Measurements from ENCODE around the gene DNAI2.

Gene DNAI2

DNA sequence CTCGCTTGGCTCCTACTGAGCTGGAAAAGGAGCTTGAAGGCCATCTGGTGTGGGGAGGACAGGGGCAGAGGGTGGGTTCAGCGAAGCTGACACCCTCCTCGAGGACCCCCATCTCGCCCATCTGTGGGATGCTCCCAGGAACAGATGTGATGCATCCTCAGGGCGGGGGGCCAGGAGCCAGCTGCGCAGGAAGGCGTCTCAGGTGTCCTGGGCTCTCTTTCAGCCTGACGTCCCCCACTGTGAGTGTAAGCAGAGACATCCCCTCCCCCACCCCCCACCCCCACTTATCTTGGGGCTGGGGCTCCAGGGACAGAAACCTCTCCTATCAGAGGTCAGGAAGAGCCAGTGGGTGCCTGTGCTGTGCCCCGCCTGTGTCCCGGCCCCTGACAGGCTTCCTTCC, 68.2 kb downstream of the DNAI2 start:
- no peak for DNase-seq

DNA sequence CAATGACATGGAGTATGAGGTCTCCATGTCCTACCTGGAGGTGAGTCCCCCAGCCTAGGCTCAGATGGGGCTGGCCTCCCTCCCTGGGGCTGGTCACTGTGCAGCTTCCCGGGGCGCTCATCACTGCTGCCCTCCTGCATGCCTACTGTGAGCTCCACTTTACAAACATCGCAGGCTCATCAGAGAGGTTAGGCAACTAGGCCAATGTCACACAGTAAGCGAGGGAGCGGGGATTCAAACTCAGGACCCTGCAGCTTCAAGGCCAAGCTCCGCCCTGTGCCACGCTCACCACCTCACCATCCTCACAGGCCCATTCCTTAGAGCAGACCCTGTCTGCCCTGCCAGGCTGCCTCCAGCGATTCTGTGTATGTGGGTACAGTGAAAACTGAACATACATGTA, 69.1 kb downstream of the DNAI2 start:
- DNase-seq = no peak

DNA sequence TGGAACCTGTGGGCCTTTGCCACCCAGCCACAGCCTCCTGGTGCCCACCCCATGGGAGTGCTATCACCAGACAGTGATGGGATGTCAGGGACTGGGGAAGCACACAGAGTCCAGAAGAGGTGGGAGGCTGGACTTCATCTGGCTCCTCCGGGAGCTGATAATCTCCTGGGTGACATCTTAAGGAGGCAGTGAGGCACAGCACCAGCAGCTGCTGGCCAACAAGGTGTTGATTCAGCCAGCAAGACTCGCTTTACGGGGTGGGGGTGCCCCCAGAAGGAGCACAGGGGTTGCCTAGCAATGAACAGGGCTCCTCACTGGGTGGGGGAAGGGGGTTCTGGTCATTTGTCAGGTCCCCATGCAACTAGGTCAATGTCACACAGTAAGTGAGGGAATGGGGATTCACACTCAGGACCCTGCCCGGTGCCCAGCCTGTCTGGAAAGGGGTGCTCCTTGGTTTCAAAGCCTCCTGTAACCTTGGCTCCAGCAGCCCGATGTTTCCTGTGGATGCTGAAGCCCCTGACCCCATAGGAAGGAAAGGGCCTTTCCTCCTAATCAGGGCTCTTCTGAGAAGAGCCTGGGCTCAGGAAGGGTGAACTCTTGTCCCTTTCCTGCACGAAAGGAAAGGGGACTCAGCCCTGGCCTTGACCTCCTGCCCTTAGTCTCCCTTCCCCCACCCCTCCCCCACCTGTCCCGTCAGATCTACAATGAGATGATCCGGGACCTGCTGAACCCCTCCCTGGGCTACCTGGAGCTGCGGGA, 69.7 kb downstream of the DNAI2 start:
- DNase-seq = no peak

DNA sequence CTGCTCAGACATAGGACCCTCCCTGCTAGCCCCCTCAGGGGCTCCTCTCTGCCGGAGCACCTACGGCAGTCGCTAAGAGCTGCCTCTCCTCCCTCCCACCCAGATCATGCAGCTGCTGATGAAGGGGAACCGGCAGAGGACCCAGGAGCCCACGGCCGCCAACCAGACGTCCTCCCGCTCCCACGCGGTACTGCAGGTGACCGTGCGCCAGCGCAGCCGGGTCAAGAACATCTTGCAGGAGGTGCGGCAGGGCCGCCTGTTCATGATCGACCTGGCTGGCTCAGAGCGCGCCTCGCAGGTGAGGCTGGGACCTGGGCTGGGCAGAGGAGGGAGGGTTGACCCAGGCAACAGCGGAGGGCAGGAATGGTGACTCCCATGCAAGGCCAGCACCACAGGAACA, 70.6 kb downstream of the DNAI2 start:
- DNase-seq = no peak

DNA sequence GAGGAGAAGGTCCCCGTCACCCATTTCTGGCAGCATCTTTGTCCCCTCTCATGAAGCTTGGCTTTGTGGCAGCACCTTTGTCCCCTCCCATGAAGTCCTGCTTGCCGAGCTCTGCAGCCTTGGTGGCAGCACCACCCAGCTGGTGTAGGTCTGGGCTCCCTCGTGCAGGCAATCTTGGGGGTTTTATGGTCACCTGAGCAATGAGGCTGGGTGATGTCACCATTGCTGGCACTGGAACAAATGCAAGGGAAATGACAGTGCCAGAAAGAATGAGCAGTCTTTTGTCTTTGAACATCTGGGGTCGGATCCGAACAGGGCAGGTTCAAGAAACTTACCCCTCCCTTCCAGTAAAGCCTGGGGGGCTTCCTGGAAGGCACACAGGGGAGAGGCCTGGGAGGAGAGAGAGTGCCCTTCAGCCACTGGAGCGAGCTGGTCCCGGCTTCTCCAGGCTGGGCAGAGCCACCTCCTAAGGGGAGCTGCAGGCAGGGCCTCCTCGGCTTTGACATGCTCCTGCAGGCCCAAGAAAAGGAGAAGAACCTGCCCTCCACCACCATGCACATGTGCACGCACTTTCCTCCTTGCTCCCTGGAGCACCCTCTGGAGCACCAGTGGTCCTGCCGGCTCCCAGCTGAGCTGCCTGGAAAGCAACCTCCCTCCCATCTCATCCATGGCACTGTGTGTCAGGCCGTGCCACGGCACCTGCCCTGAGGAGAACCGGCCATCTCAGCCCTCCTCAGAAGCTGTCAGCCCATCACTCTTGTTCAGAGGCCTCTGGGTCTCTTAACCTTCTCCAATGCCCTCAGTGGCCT, 71.6 kb downstream of the DNAI2 start:
- no peak for DNase-seq

DNA sequence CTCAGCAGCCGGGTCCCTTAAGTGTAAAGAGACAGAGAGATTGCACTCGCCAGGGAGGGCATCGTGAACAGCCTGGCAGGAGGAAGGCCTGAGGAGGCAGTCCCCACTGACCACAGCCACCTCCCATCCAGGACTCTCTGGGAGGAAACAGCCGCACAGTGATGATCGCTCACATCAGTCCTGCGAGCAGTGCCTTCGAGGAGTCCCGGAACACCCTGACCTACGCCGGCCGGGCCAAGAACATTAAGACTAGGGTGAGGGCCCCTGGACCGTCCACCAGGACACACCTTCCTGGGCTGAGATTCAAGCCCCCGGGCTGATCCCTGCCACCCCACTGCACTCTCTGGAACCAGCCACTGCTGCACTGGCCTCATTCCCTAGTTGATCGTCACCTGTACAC, 73.6 kb downstream of the DNAI2 start:
- DNase-seq = no peak

DNA sequence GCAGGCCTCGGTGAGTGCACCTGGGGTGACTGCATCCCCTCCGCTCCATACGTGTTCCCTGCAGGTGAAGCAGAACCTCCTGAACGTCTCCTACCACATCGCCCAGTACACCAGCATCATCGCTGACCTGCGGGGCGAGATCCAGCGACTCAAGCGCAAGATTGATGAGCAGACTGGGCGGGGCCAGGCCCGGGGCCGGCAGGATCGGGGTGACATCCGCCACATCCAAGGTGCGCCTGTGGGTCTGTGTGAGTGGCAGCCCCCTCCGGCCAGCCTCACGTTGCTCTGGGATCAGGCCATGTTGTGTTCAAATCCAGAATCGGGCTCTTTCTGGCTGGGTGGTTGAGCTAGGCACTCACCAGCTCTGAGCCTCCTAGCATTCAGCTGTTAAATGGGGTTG, 75.1 kb downstream of the DNAI2 start:
- no peak for DNase-seq

DNA sequence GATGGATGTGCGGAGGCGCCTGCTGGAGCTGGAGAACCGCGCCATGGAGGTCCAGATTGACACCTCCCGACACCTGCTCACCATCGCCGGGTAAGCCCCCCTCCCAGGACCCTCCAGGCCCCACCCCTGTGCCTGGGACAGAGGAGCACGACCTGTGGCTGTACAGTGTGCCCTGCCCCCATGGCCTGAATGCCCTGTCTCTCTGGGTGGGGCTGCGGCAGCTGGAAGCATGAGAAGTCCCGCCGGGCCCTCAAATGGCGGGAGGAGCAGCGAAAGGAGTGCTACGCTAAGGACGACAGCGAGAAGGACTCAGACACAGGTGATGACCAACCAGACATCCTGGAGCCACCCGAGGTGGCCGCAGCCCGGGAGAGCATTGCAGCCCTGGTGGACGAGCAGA, 76.5 kb downstream of the DNAI2 start:
- no peak for DNase-seq

DNA sequence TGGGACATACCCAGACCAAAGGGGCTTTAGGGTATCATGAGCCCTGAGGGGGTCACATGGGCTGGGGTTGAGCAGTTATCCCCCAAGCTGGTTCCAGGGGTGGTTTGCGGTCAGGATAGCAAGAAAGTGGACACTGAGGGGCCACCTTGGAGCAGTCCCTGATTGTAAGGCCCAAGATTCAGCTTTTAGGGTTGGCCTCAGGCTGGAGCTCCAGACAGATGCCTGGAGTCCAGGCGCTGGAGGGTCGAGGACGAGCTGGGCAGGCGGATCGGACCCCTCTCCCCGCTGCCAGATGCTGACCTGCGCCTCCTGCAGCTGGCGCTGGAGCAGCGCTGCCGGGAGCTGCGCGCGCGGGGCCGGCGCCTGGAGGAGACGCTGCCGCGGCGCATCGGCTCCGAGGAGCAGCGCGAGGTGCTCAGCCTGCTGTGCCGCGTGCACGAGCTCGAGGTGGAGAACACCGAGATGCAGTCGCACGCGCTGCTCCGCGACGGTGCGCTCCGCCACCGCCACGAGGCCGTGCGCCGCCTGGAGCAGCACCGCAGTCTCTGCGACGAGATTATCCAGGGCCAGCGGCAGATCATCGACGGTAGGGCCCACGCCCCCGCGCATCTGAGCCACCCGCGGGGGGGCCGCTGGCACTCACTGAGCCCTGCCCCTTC, 77.6 kb downstream of the DNAI2 start:
- DNase-seq = no peak

DNA sequence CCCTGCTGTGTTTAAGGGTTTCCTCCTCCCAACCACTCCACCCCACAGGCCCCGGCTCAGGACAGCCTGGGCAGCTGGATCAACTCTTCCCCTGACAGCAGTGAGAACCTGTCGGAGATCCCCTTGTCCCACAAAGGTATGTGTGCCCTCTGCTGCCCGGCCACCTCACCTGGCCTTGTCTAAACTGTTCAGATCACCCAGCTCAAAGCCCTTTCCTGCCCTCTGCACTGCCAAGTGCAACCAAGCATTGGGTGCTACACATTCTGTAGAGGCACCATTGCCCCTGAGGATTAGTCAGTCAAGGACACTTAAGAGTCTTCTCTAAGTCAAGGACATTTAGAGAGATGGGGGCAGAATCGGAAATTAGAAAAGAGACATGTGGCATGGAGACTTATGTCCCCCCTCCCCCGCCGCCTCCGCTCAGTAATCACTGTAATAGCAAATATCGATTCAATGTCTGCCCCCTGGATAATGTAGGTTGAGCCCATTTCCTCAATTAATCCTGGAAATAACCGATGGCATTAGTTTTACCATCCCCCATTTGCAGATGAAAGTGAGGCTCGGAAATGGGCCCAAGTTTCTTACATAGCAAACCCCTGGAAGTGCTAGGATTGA, 79.5 kb downstream of the DNAI2 start:
- DNase-seq = no peak

DNA sequence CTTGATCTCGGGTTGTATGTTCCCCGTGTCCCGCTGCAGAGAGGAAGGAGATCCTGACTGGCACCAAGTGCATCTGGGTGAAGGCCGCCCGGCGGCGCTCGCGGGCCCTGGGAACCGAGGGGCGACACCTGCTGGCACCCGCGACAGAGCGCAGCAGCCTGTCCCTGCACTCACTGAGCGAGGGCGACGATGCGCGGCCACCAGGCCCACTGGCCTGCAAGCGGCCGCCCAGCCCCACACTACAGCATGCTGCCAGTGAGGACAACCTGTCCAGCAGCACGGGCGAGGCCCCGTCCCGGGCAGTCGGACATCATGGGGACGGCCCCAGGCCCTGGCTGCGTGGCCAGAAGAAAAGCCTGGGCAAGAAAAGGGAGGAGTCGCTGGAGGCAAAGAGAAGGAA, 80.1 kb downstream of the DNAI2 start:
- peak; percentile 63 to 74 for DNase-seq

DNA sequence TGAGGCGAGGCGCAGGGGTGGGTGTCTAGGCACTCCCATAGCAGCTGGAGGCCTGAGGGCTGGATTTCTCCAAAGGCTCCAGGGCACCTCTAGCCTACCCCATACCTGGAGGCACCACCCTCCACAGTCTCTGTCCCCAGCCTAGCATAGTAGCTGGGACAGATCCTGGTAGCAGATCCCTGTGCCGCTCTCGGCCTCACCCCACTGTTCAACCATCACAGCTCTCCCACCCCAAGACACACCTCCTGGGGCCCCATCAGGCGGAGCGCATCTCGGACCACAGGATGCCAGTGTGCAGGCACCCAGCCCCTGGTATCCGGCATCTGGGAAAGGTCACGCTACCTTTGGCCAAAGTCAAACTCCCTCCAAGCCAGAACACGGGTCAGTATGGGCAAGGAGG, 80.5 kb downstream of the DNAI2 start:
- no peak for DNase-seq

DNA sequence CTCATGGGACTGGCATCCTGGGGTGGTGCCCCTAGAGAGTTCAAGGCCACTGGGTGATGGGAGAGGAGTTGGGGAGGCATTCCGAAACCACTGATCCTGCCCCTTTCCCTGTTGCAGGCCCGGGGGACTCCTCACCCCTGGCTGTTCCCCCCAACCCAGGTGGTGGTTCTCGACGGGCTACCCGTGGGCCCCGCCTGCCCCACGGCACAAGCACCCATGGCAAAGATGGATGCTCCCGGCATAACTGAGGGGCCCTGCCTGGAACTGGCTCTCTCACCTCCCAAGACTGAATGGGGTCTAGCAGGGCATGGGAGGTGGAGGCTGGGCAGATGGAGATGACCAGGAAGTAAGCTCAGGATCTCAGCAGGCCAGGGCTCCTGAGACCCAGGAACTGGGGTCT, 81.0 kb downstream of the DNAI2 start:
- no peak for DNase-seq

DNA sequence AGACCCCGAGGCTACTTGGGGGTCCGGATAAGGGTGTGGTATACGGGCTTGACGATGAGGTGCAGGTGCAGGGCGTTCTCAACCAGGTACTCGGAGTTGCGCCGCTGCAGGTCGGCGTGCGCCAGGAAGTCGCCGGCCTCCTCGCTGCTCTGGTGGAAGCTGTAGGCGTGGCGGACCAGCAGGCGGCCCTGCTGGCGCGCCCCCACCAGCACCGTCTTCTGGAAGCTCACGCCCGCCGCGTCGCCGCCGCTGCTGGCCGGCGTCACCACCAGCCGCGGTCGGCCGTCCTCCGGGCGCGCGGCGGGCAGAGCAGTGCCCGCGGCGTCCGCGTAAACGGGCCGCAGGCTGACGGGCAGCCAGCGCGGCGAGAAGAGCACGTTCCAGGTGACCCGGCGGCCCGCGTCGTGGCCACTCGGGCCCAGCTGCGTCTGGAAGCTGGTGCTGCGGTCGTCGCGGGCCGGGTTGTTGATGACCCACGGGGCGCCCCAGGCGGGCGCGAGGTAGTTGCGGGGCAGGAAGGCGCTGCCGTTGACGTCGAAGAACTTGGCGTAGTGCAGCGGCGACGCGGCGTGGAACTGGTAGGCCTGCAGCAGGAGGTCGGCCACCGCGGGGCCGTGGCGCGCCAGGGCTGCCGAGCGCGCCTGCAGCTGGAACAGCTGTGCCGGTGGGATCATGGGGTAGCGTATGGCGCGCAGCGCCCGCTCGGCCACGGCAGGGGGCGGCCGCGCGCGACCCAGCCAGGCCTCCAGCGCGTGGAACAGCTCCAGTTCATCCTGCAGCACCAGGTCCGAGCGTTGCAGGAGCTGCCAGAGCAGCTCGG, 82.8 kb downstream of the DNAI2 start:
- DNase-seq = no peak

DNA sequence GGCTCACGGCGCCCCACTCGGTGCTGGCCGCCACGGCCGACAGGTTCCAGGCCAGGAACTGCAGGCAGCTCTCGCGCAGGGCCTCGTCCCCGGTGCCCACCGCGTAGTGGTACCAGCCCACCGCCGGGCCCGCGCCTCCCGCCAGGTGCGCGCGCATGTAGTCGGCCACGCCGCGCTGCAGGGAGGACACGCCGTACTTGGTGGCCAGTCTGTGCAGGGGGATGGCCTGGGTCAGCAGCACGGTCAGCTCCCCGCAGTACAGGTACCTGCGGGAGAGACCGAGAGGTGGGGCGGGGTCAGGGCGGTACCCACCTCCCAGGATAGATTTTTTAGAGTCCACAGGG, 83.4 kb downstream of the DNAI2 start:
- no peak for DNase-seq

DNA sequence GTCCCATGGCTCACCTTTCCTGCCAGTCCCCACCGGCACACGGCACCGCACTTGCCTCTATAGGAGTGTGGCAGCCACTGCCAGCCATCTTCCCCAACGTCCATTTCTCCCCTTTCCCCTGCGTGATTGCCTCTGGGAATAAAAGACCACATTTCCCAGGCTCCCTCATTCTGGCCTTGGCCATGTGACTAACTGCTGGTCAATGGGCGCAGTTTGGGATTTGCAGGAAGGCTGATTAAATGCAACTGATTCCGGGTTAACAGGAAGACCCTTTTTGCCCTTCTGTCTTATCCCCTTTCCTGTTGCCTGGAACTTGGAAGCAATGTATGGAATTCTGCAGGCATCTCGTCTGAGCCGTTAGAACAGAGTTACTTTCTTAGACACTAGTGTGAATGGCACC, 84.7 kb downstream of the DNAI2 start:
- DNase-seq = no peak

DNA sequence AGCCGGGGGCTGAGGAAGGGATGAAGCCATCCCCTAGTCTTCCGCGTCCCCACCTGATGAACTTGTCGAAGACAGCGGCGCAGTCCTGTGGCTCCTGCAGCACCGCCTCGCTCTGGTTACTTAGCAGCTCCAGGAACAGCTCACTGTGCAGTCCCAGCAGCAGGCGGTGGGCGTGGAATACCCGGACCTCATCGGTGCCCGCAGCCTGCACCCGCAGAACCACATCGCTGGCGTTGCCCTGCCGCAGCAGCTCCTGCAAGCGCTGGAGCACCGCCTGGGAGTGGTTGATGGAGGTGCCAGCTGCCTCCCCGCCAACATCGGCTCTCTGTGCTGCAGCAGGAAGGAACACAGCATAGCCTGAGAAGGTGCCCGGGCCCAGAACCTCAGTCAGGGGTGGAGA, 85.9 kb downstream of the DNAI2 start:
- DNase-seq = no peak

DNA sequence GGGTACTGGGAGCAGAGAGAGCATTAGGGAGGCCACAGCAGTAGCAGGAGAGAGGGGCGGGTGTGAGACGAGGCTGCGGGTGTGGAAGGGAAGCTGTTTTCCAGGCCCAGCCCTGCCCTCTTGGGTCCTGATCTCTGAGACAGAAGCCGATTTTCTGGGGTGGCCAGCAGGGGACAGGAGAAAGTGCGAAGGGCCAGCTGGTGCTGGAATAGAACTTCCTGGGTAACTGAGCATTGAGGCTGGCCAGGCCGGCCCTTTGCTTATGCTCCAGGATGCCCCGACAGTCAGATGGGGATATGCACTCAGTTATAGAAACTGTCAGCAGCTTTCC, 86.8 kb downstream of the DNAI2 start:
- no peak for DNase-seq

DNA sequence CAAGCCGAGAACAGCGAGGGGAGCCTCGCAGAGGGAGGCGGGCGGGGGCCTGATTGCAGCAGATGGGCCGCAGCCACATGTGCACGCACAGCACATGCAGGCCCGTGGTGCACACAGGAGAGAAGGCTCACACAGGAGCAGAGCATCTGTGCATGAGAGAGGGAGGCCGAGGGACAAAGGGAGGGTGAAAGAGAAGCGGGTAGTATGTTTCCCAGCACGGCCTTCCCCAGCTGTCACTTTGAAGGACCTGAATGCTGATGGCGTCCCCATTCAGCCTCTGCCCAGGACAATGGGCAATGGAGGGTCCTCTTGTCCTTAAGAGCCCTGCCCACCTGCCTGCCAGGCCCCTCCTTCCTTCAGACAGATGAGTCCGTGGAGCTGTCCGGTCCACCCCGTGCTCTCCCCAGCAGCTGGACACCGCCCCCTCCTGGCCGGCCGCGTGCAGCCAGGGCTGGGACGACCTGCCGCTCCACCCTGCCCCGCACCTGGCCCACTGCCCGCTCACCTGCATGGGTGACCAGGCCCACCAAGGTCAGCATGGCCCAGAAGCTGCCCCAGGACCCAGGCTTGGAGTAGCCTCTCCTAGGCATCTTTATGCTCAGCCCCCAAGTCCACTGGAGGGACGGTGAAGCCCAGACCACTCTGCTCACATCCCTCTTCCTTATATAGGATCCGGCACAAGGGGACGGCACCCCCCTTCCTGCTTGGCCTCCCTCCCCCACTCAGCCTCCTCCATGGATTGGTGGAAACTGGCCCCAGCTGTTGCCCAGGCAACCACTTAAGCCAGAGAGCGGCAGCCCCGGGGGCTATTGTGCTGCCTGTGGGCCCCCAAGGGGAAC, 87.4 kb downstream of the DNAI2 start, which contains the start of gene BTBD17:
BTBD17 (minus strand) TSS at position 639 of the 839 bp plus-strand sequence; CDS start at position 590, 49 bp downstream.
- peak in 1 of 2 donors; percentile 34 for DNase-seq

DNA sequence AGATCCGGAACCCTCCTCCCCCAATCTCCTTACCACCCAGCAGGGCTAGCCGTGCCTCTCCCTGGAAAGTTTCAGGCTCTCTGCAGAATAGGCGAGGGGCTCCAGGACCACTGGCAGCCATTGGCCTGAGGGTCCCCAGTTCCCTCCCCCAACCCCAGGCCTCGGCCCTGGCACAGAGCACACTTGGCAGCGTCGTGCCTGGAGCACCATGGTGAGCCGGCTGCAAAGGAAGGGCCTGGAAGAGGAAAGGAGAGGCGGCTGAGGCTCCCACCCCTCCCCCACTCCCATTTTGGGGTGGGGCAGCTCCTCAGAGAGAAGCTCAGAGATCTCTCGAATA, 88.0 kb downstream of the DNAI2 start:
- no peak for DNase-seq

DNA sequence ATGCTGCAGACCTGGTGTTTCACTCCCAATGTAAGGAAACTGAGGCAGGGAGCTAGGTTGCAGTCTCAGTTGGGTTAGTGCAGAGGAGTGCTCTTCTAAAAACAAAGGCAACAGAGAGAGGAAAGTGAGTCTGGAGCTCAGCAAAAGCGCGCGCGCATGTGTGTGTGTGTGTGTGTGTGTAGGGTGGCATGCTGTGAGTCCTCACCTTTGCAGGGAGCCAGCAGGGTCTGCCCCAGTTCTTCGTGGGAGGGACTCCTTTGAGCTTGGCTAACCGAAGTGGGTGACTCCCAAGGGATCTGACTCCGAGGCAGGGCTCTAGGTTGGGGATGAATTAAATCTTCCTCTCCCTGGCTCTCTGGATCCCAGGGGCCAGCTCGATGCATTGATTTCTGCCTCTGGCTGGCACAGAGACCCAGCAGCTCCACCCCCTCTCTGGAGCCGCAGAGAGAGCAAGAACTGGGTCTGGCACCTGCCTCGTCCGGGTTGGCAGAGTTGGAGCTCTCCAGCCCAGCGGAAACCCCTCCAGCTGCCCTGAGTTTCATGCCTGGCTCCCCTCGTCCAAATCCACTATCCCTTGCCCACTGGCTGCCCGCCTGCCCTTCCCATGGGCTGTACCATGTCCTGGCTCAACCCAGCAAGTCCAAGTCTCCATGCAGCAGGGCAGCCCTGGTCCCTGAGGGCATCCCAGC, 88.9 kb downstream of the DNAI2 start:
- DNase-seq = no peak
